ENCODE results near the gene CIB2. TPM values are rescaled to one million over a fixed set of nuclear protein-coding genes. Genes with fewer than 3 reads are reported as not detected.

The CIB2 gene
- total RNA-seq, 2 experiments from 2014 or later: 0.82 to 1.7 TPM

GRCh38 chr15:78082743-78083110, 48.5 kb downstream of the CIB2 start:
- Histone ChIP-seq H3K4me3 (ENCODE audit: low read length) (no peak overlapping the region), H3K9me3 (ENCODE audit: control insufficient read depth in 1 of 2, insufficient read depth in 1 of 2, low read length in 2 of 2) (no peaks in the 10 kb centered on the region), H3K27me3 (ENCODE audit: control insufficient read depth in 1 of 2, insufficient read depth in 2 of 2, low read length in 2 of 2) (no peaks in the 10 kb centered on the region), H3K27ac (ENCODE audit: low read depth in 1 of 2, low read length in 2 of 2) (no peak overlapping the region), H3K36me3 (ENCODE audit: insufficient read depth, low read length) (no peaks in the 10 kb centered on the region), H3K4me1 (ENCODE audit: insufficient read depth, low read length) (peaks cover 20% of the 10 kb centered on the region)
- no peak for TF ChIP-seq CTCF (IDR thresholded peaks at IDR 0.05)
- Mint-ChIP-seq H3K27ac (no peak overlapping the region), H3K27me3 (no peaks in the 10 kb centered on the region), H3K4me3 (no peak overlapping the region), H3K36me3 (ENCODE audit: low read depth) (peaks cover 5% of the 10 kb centered on the region), H3K9me3 (no peaks in the 10 kb centered on the region), H3K4me1 (ENCODE audit: low read depth) (peaks cover 6% of the 10 kb centered on the region)
- DNase-seq (no peak), ATAC-seq (ENCODE audit: poor library complexity) (no peak)
- ChIA-PET POLR2A (interaction anchor here (0.6 to 1.8 kb wide), 2 partner anchors 48 to 152 kb away, joined by 4 to 6 read pairs; no protein-coding TSS in a partner anchor), CTCF (interaction anchor here (1.0 to 2.5 kb wide), 2 partner anchors 25 to 123 kb away, joined by 3 to 6 read pairs; no protein-coding TSS in a partner anchor)
- intact Hi-C loops (cut with DNase I, micrococcal nuclease): loop anchor here in 1 of 2 experiments (1.0 kb wide), 1 partner anchor 17 kb away; no protein-coding TSS in a partner anchor

GRCh38 chr15:78082106-78082742, 49.0 kb downstream of the CIB2 start:
- H3K27ac Mint-ChIP-seq: no peak overlapping the region
- Histone ChIP-seq H3K4me1 (ENCODE audit: insufficient read depth, low read length) (peaks cover 21% of the 10 kb centered on the region), H3K27ac (ENCODE audit: low read depth in 1 of 2, low read length in 2 of 2) (no peak overlapping the region), H3K9me3 (ENCODE audit: control insufficient read depth in 1 of 2, insufficient read depth in 1 of 2, low read length in 2 of 2) (no peaks in the 10 kb centered on the region), H3K4me3 (ENCODE audit: low read length) (no peak overlapping the region), H3K36me3 (ENCODE audit: insufficient read depth, low read length) (no peaks in the 10 kb centered on the region), H3K27me3 (ENCODE audit: control insufficient read depth in 1 of 2, insufficient read depth in 2 of 2, low read length in 2 of 2) (no peaks in the 10 kb centered on the region)
- DNase-seq: peak in 2 of 14 experiments; percentile 60 to 74
- no peaks in the 10 kb centered on the region for H3K27me3 Mint-ChIP-seq
- ChIA-PET CTCF (interaction anchor here (1.0 to 2.5 kb wide), 2 partner anchors 26 to 123 kb away, joined by 3 to 6 read pairs; no protein-coding TSS in a partner anchor), POLR2A (interaction anchor here (0.6 to 1.8 kb wide), 2 partner anchors 48 to 152 kb away, joined by 4 to 6 read pairs; no protein-coding TSS in a partner anchor)
- H3K4me3 Mint-ChIP-seq: peak overlapping the region; percentile 46
- peaks cover 6% of the 10 kb centered on the region for H3K4me1 Mint-ChIP-seq (ENCODE audit: low read depth)
- intact Hi-C loops (cut with DNase I, micrococcal nuclease): loop anchor here in 1 of 2 experiments (1.0 kb wide), 1 partner anchor 17 kb away; no protein-coding TSS in a partner anchor
- peaks cover 6% of the 10 kb centered on the region for H3K36me3 Mint-ChIP-seq (ENCODE audit: low read depth)
- ATAC-seq (ENCODE audit: poor library complexity): no peak
- no peak for TF ChIP-seq CTCF (IDR thresholded peaks at IDR 0.05)
- no peaks in the 10 kb centered on the region for H3K9me3 Mint-ChIP-seq

- DNase-seq (no peak), ATAC-seq (ENCODE audit: poor library complexity) (no peak)
- Mint-ChIP-seq H3K9me3 (no peaks in the 10 kb centered on the region), H3K36me3 (ENCODE audit: low read depth) (peaks cover 20% of the 10 kb centered on the region), H3K4me3 (peak overlapping the region; percentile 70), H3K27ac (no peak overlapping the region), H3K27me3 (no peaks in the 10 kb centered on the region), H3K4me1 (ENCODE audit: low read depth) (peaks cover 25% of the 10 kb centered on the region)
- Histone ChIP-seq H3K27me3 (ENCODE audit: control insufficient read depth in 1 of 2, insufficient read depth in 2 of 2, low read length in 2 of 2) (no peaks in the 10 kb centered on the region), H3K36me3 (ENCODE audit: insufficient read depth, low read length) (no peaks in the 10 kb centered on the region), H3K27ac (ENCODE audit: low read depth in 1 of 2, low read length in 2 of 2) (no peak overlapping the region), H3K4me3 (ENCODE audit: low read length) (no peak overlapping the region), H3K9me3 (ENCODE audit: control insufficient read depth in 1 of 2, insufficient read depth in 1 of 2, low read length in 2 of 2) (no peaks in the 10 kb centered on the region), H3K4me1 (ENCODE audit: insufficient read depth, low read length) (peaks cover 38% of the 10 kb centered on the region)
- intact Hi-C loops (cut with DNase I, micrococcal nuclease): no loop called here
- POLR2A ChIA-PET: no interaction called here
- CTCF ChIA-PET: interaction anchor here (2.6 kb wide), 1 partner anchor 28 kb away, joined by 11 read pairs; no protein-coding TSS in a partner anchor
- TF ChIP-seq CTCF (IDR thresholded peaks at IDR 0.05): no peak
Measured at GRCh38 chr15:78080088-78080460, 51.2 kb downstream of the CIB2 start.
